B cell (primary cell): ENCODE measurements around the gene KIF16B. TPM values are rescaled to one million over a fixed set of nuclear protein-coding genes. Genes with fewer than 3 reads are reported as not detected.

Experiments
- ATAC-seq: fragments of 200-7000 bp; cut with Tn5 transposase; one replicate; pipeline ENCODE4 v1.10.0; 2021; ENCODE audit warnings: low read depth, mild to moderate bottlenecking, moderate number of reproducible peaks, moderate library complexity
- CTCF ChIA-PET: fragments of 350-600 bp; sonication (Branson Sonifier 250); formaldehyde crosslinking; loops from one replicate; lab custom pipeline; 2021; ENCODE audit warnings: antibody characterized with exemption, inconsistent platforms; lab: Charles Lee
- POLR2A ChIA-PET: fragments of 350-600 bp; sonication (Branson Sonifier 250); formaldehyde crosslinking; loops from one replicate; lab custom pipeline; 2021; ENCODE audit warnings: antibody characterized with exemption; lab: Charles Lee
- DNase-seq: peaks from one replicate; pipeline ENCODE4 v3.0.0; 2013
- H2AFZ ChIP-seq: 2 replicates; pipeline ENCODE4 v1.6.1; 2012; ENCODE audit warnings: mild to moderate bottlenecking, low read depth, low read length; ENCODE audit not compliant: insufficient read depth, poor library complexity, severe bottlenecking
- H3K27ac ChIP-seq, 2 donors: 1 replicate in 1 of 2; 2 replicates in 1 of 2; pipeline ENCODE4 v1.5.1; 2012 to 2013; ENCODE audit warnings: low read length in 2 of 2, mild to moderate bottlenecking in 2 of 2, moderate library complexity in 1 of 2
- H3K27me3 ChIP-seq, 4 experiments: fragments of 200-600 bp in 1 of 4; sonication (generic) in 1 of 4; replicated peaks in 1 of 4; 1 replicate in 2 of 4; 2 replicates in 2 of 4; pipeline versions ENCODE4 v1.6.1 to v1.7.0; 2013 to 2016; ENCODE audit warnings: low read length in 3 of 4, mild to moderate bottlenecking in 2 of 4, mixed read lengths in 1 of 4, moderate library complexity in 1 of 4; ENCODE audit not compliant: insufficient read depth in 4 of 4, control insufficient read depth in 3 of 4; ENCODE audit errors: control extremely low read depth in 1 of 4
- H3K36me3 ChIP-seq, 2 experiments: replicated peaks in 1 of 2; 1 replicate in 1 of 2; 2 replicates in 1 of 2; pipeline versions ENCODE4 v1.6.1 to v1.7.1; 2013; ENCODE audit warnings: low read length in 1 of 2; ENCODE audit not compliant: insufficient read depth in 2 of 2, control insufficient read depth in 1 of 2; ENCODE audit errors: control extremely low read depth in 1 of 2, extremely low read depth in 1 of 2
- H3K4me1 ChIP-seq, 2 donors: fragments of 200-600 bp in 1 of 2; sonication (generic) in 1 of 2; 1 replicate in 1 of 2; 2 replicates in 1 of 2; pipeline versions ENCODE4 v1.5.1 to v1.6.1; 2013 to 2017; ENCODE audit warnings: low read length in 2 of 2; ENCODE audit not compliant: control insufficient read depth in 2 of 2, insufficient read depth in 2 of 2
- H3K4me2 ChIP-seq: replicated peaks from 2 replicates; pipeline ENCODE3; 2012; ENCODE audit warnings: mild to moderate bottlenecking, low read depth, low read length; ENCODE audit not compliant: poor library complexity, severe bottlenecking
- H3K4me3 ChIP-seq, 5 experiments: fragments of 200-600 bp in 1 of 5; sonication (generic) in 1 of 5; 1 replicate in 3 of 5; 2 replicates in 2 of 5; pipeline versions ENCODE4 v1.5.1 to v1.7.0; 2011 to 2016; ENCODE audit warnings: low read length in 4 of 5, mild to moderate bottlenecking in 4 of 5, low read depth in 2 of 5, control low read depth in 1 of 5, moderate library complexity in 1 of 5; ENCODE audit not compliant: insufficient read depth in 1 of 5; ENCODE audit errors: control extremely low read depth in 1 of 5, extremely low read depth in 1 of 5
- H3K79me2 ChIP-seq: fragments of 200-600 bp; sonication (generic); one replicate; pipeline ENCODE4 v1.6.0; 2016; ENCODE audit warnings: low read length; ENCODE audit not compliant: control insufficient read depth, insufficient read depth
- H3K9ac ChIP-seq: fragments of 200-600 bp; sonication (generic); 2 replicates; pipeline ENCODE4 v1.6.1; 2017; ENCODE audit warnings: mild to moderate bottlenecking, low read length, moderate library complexity
- H3K9me3 ChIP-seq, 3 donors: one replicate each; pipeline versions ENCODE4 v1.6.1 to v1.7.1; 2013; ENCODE audit warnings: low read length in 2 of 3; ENCODE audit not compliant: control insufficient read depth in 2 of 3, insufficient read depth in 1 of 3; ENCODE audit errors: control extremely low read depth in 1 of 3
- H4K20me1 ChIP-seq: 2 replicates; pipeline ENCODE4 v1.6.0; 2012; ENCODE audit warnings: mild to moderate bottlenecking, low read length; ENCODE audit not compliant: insufficient read depth, control insufficient read depth, poor library complexity, severe bottlenecking
- H3K27ac Mint-ChIP-seq: one replicate; pipeline ENCODE4 v1.8.0; 2021; ENCODE audit warnings: mixed read lengths
- H3K27me3 Mint-ChIP-seq: one replicate; pipeline ENCODE4 v1.8.0; 2021; ENCODE audit warnings: mixed read lengths
- H3K4me1 Mint-ChIP-seq: one replicate; pipeline ENCODE4 v1.8.0; 2021; ENCODE audit warnings: mixed read lengths
- H3K4me3 Mint-ChIP-seq: one replicate; pipeline ENCODE4 v1.8.0; 2021; ENCODE audit warnings: mixed read lengths
- H3K9me3 Mint-ChIP-seq: one replicate; pipeline ENCODE4 v1.8.0; 2022; ENCODE audit warnings: mixed read lengths; ENCODE audit not compliant: insufficient read depth
- EZH2 ChIP-seq: IDR thresholded peaks from 2 replicates; pipeline ENCODE4 v1.6.1; 2012; ENCODE audit warnings: borderline replicate concordance, low read depth, mild to moderate bottlenecking, moderate library complexity, low read length; ENCODE audit not compliant: insufficient read depth, poor library complexity, severe bottlenecking
- WGBS: methylation state at CpG from one replicate; pipeline ENCODE4 v1.1.5; 2013; ENCODE audit warnings: missing lambda C conversion rate; ENCODE audit not compliant: insufficient coverage; 5-methylcytosine and 5-hydroxymethylcytosine counted together
- intact Hi-C: fragments of 100-400 bp; cut with micrococcal nuclease; formaldehyde crosslinking; loops from one replicate; pipeline ENCODE4 v1.10.0; 2022
- polyA plus RNA-seq: library from polyadenylated mRNA; depleted of rRNA; stranded (reverse); fragments of >200 nt; gene quantifications from 2 replicates; pipeline ENCODE4 v1.2.3, GENCODE V29; 2012
- total RNA-seq, 2 donors: library from RNA; stranded (reverse); fragments of 120-200 nt in 1 of 2; gene quantifications; 1 replicate in 1 of 2; 2 replicates in 1 of 2; pipeline versions ENCODE4 v1.2.3 to v1.2.4, GENCODE V29; 2013 to 2022
- TF ChIP-seq, protein P1 (sequence below): fragments of 200-600 bp; IDR thresholded peaks from one replicate; pipeline ENCODE4 v1.8.0; 2022; ENCODE audit warnings: antibody characterized with exemption, mild to moderate bottlenecking

KIF16B gene
- total and polyA plus RNA-seq, 2 donors (not counting 1 experiment from before 2014, with no cell fraction given): 4.5 to 13.0 TPM

DNA sequence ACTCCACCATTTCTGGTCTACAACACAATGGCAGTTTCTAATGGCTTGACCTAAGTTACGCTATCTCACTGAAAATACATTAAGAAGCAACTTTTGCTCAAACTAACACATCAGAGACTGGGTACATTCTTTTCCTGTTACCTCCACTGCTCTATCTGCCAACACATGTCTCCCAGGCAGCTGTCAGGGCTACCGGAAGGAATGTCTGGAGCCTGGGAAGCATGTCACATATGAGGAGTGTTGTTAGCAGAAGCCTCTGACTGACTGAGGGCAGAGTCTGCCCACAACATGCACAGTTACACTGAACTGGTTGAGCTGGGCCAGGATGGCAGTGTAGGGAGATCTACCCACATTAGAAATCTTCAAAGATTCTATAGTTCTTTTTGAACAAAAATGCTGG is 264.5 kb downstream of the KIF16B start:
- Mint-ChIP-seq H3K27me3 (no peaks in the 10 kb centered on the region), H3K27ac (no peak overlapping the region), H3K9me3 (peaks cover 5% of the 10 kb centered on the region), H3K4me3 (no peak overlapping the region), H3K4me1 (no peaks in the 10 kb centered on the region)
- Histone ChIP-seq H3K4me1 (no peaks in the 10 kb centered on the region), H2AFZ (no peak overlapping the region), H3K4me2 (no peak overlapping the region), H3K4me3 (no peak overlapping the region), H3K79me2 (no peaks in the 10 kb centered on the region), H3K27me3 (no peaks in the 10 kb centered on the region), H4K20me1 (no peaks in the 10 kb centered on the region), H3K9me3 (peaks cover under 1 to 3% (median 1%) of the 10 kb centered on the region in 3 donors), H3K9ac (no peak overlapping the region), H3K27ac (no peak overlapping the region), H3K36me3 (peaks cover 0 to 2% of the 10 kb centered on the region in 2 experiments)
- ChIA-PET POLR2A (no interaction called here), CTCF (no interaction called here)
- TF ChIP-seq, protein P1, sequence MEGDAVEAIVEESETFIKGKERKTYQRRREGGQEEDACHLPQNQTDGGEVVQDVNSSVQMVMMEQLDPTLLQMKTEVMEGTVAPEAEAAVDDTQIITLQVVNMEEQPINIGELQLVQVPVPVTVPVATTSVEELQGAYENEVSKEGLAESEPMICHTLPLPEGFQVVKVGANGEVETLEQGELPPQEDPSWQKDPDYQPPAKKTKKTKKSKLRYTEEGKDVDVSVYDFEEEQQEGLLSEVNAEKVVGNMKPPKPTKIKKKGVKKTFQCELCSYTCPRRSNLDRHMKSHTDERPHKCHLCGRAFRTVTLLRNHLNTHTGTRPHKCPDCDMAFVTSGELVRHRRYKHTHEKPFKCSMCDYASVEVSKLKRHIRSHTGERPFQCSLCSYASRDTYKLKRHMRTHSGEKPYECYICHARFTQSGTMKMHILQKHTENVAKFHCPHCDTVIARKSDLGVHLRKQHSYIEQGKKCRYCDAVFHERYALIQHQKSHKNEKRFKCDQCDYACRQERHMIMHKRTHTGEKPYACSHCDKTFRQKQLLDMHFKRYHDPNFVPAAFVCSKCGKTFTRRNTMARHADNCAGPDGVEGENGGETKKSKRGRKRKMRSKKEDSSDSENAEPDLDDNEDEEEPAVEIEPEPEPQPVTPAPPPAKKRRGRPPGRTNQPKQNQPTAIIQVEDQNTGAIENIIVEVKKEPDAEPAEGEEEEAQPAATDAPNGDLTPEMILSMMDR: no peak
- no peak for TF ChIP-seq EZH2
- no peak for ATAC-seq
- intact Hi-C loops: no loop called here
- DNase-seq: no peak
- WGBS: 100% methylated on average over 2 of the region's 2 CpGs

DNA sequence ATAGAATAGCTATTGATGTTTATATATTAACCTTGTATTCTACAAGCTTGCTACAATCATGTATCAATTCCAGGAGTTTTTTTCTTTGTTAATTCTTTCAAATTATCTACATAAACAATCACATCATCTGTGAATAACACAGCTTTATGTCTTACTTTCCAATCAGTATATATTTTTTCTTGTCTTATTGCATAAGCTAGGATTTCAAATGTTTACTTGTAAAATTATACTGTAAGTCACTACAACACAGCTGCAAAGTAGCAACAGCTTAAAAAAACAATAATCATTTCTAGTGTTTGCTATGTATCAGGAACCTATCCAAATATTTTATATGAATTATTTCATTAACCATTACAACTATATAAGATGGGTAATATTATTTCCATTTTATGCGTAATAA is 270.4 kb downstream of the KIF16B start:
- intact Hi-C loops: no loop called here
- Histone ChIP-seq H3K9ac (no peak overlapping the region), H3K4me1 (no peaks in the 10 kb centered on the region), H4K20me1 (no peaks in the 10 kb centered on the region), H3K9me3 (peaks cover 7 to 21% (median 7%) of the 10 kb centered on the region in 3 donors), H3K36me3 (peaks cover 0 to 2% of the 10 kb centered on the region in 2 experiments), H2AFZ (no peak overlapping the region), H3K4me3 (no peak overlapping the region), H3K27me3 (no peaks in the 10 kb centered on the region), H3K79me2 (no peaks in the 10 kb centered on the region), H3K4me2 (no peak overlapping the region), H3K27ac (no peak overlapping the region)
- WGBS: no CpG with 5 or more reads among the region's 1 CpG
- ChIA-PET POLR2A (no interaction called here), CTCF (no interaction called here)
- Mint-ChIP-seq H3K27ac (no peak overlapping the region), H3K27me3 (no peaks in the 10 kb centered on the region), H3K4me1 (no peaks in the 10 kb centered on the region), H3K9me3 (peaks cover 12% of the 10 kb centered on the region), H3K4me3 (no peak overlapping the region)
- TF ChIP-seq, protein P1: no peak
- TF ChIP-seq EZH2: no peak
- DNase-seq (no peak), ATAC-seq (no peak)
